Adrenal gland (tissue), 12 donors: ENCODE measurements around the gene SPR. TPM values are rescaled to one million over a fixed set of nuclear protein-coding genes. Genes with fewer than 3 reads are reported as not detected.

Source experiments
- DNase-seq, 7 donors: peaks; one replicate each; pipeline ENCODE4 v3.0.0-alpha.2; 2019 to 2020
- H3K27ac ChIP-seq, 5 donors: fragments of 200-600 bp; sonication (generic) in 4 of 5; 1 replicate in 3 of 5; 2 replicates in 2 of 5; pipeline versions ENCODE4 v1.5.1 to v1.8.0; 2016 to 2020; ENCODE audit warnings: mild to moderate bottlenecking in 1 of 5
- H3K27me3 ChIP-seq: fragments of 200-600 bp; 2 replicates; pipeline ENCODE4 v1.8.0; 2021
- H3K36me3 ChIP-seq, 2 donors: fragments of 200-600 bp; replicated peaks in 1 of 2; 1 replicate in 1 of 2; 2 replicates in 1 of 2; pipeline versions ENCODE4 v1.5.1 to v1.8.0; 2018 to 2022
- H3K4me1 ChIP-seq, 2 donors: fragments of 200-600 bp; replicated peaks in 1 of 2; 1 replicate in 1 of 2; 2 replicates in 1 of 2; pipeline versions ENCODE4 v1.5.1 to v1.8.0; 2018 to 2021
- H3K4me3 ChIP-seq, 4 donors: fragments of 200-600 bp; sonication (generic) in 3 of 4; one replicate each; pipeline ENCODE4 v1.5.1; 2016 to 2018
- H3K9me3 ChIP-seq, 3 donors: fragments of 200-600 bp; sonication (generic) in 1 of 3; replicated peaks in 1 of 3; 1 replicate in 2 of 3; 2 replicates in 1 of 3; pipeline versions ENCODE4 v1.5.1 to v1.8.0; 2016 to 2021
- POLR2A ChIP-seq, 2 donors: fragments of 450-650 bp; IDR thresholded peaks; one replicate each; pipeline ENCODE4 v1.6.1; 2017; ENCODE audit warnings: antibody characterized with exemption in 2 of 2, mild to moderate bottlenecking in 2 of 2, moderate library complexity in 1 of 2
- WGBS, 4 donors: extraction: QIAGEN DNeasy Blood & Tissue Kit in 2 of 4; methylation state at CpG; one replicate each; pipeline versions ENCODE4 v1.1.5 to v1.1.7; 2013 to 2017; 5-methylcytosine and 5-hydroxymethylcytosine counted together
- intact Hi-C, 2 donors: fragments of 100-400 bp; cut with DNase I; formaldehyde crosslinking; loops; one replicate each; pipeline versions ENCODE4 v1.14.1 to v1.15.0; 2022 to 2023
- polyA plus RNA-seq, 3 donors: library from polyadenylated mRNA; stranded (reverse); fragments of 200-250 nt in 2 of 3; fragments of 350-450 nt in 1 of 3; fragmentation: Illumina TruSeq in 1 of 3; extraction: RNeasy Lipid Tissue Mini Kit (QIAGEN cat#74804) in 1 of 3; gene quantifications; one replicate each; pipeline ENCODE4 v1.2.3, GENCODE V29; 2013 to 2014
- total RNA-seq, 9 donors: library from RNA; depleted of rRNA in 4 of 9; stranded (reverse); fragments of >200 nt in 4 of 9; fragments of 120-200 nt in 1 of 9; fragmentation: NEBNext Ultra II Directional in 1 of 9; extraction: Animal tissue kit (Norgen Biotek cat#: 25700) in 1 of 9; gene quantifications; one replicate each; pipeline versions ENCODE4 v1.1.0 to v1.2.4, GENCODE V29; 2013 to 2023
- TF ChIP-seq, protein P1 (sequence below), 6 experiments: fragments of 450-650 bp in 4 of 6; fragments of 200-600 bp in 2 of 6; sonication (generic) in 1 of 6; IDR thresholded peaks; 1 replicate in 5 of 6; 2 replicates in 1 of 6; pipeline versions ENCODE4 v1.5.1 to v1.8.0; 2016 to 2021; ENCODE audit warnings: antibody characterized with exemption in 6 of 6, mild to moderate bottlenecking in 2 of 6, moderate library complexity in 1 of 6
- donor health status: healthy with polysubstance abuse.
- donor health status: Bipolar disorder and iron deficiency.
- donor health status: DM: yes; HTN: yes; CAD: no.
- donor health status: DM: no; HTN: no; CAD: no.
- donor health status: DM: no; HTN: no; CAD: no.
- donor health status: DM: yes; HTN: yes; CAD: no.

The SPR gene
- total and polyA plus RNA-seq, 12 donors, result 33.7 to 116 (median 67.3) TPM

DNA sequence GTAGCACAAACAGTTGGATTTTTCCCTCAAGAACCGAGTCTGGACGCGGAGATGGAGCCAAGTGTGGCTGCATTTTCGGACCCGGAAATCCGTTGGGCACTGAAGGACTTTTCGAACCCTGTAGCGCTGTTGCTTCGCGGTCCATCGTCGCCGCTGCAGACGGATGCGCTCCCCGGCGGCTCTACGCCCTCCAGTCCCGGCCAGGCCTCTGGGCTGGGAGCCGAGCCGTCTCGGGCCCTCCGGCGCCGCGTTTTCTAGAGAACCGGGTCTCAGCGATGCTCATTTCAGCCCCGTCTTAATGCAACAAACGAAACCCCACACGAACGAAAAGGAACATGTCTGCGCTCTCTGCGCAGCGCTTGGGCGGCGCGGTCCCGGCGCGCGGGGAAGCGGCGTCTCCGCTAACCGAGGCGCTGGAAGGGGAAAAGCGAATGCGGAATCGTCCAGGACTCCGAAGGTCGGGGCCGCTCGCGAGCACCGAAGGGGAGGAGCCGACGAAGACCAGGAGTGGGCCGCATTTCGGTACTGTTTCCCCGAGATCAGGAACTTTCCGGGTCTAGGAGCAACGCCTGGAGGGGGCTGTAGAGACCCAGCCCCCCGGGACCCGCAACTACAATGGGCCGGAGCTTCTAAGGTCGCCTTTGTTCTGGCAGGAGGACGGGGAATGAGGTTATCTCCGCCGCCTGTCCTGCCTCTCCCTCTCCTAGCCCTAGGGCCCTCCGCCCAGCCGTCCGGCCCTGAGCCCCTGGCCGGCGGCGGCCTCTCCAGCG, 33.3 kb downstream of the SPR start:
- Histone ChIP-seq H3K36me3 (no peaks in the 10 kb centered on the region), H3K27ac (no peak overlapping the region), H3K4me3 (peak overlapping the region in 1 of 4 donors; percentile 18), H3K27me3 (peaks cover 98% of the 10 kb centered on the region), H3K9me3 (no peaks in the 10 kb centered on the region), H3K4me1 (peaks cover 27 to 59% of the 10 kb centered on the region in 2 donors)
- 4% methylated on average over 13 to 77 of the region's 77 CpGs; no CpG with 5 or more reads in 1 of the 4 donors for WGBS, 4 donors
- peak in 1 of 7 donors; percentile 19 for DNase-seq
- TF ChIP-seq, protein P1, sequence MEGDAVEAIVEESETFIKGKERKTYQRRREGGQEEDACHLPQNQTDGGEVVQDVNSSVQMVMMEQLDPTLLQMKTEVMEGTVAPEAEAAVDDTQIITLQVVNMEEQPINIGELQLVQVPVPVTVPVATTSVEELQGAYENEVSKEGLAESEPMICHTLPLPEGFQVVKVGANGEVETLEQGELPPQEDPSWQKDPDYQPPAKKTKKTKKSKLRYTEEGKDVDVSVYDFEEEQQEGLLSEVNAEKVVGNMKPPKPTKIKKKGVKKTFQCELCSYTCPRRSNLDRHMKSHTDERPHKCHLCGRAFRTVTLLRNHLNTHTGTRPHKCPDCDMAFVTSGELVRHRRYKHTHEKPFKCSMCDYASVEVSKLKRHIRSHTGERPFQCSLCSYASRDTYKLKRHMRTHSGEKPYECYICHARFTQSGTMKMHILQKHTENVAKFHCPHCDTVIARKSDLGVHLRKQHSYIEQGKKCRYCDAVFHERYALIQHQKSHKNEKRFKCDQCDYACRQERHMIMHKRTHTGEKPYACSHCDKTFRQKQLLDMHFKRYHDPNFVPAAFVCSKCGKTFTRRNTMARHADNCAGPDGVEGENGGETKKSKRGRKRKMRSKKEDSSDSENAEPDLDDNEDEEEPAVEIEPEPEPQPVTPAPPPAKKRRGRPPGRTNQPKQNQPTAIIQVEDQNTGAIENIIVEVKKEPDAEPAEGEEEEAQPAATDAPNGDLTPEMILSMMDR (IDR thresholded peaks at IDR 0.05), result no peak
- no peak for TF ChIP-seq POLR2A (IDR thresholded peaks at IDR 0.05)
- intact Hi-C loops, result no loop called here

DNA sequence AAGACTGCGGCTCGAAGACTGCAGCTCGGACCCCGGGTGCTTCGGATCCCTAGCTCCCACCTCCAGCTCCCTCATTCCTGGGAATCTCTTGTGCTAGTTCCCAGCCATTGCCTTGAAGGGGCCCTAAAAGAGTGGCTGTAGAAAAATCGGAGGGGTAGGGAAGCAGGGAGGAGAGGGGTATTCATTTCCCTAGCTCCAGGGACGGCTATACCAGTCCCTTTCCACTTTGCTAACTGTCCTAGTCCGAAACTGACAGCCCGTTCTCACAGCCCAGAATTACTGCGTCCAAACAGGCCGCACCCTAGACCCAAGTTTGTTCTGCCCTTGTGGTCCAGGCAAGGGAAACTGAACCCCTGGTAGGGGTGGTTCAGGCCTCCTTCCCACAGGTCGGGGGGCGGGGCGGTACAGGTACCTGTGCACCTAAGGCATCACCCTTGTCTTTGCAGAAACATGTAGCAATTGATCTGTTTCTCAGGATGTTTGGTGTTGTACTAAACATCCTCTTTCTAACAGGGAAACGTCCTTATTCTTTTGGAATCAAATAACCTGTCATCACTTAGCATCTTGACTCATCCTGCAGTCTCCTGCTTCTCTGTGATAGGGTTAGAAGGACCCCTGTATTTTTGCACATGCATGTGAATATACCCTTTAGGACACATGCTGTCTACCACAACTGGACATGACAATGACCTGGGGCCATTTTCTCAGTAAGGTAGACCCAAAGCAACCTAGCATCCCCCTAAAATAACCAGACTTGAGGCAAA, 34.1 kb downstream of the SPR start:
- intact Hi-C loops, result no loop called here
- Histone ChIP-seq H3K27me3 (peaks cover 98% of the 10 kb centered on the region), H3K4me1 (peaks cover 20 to 51% of the 10 kb centered on the region in 2 donors), H3K27ac (no peak overlapping the region), H3K4me3 (no peak overlapping the region), H3K9me3 (no peaks in the 10 kb centered on the region), H3K36me3 (no peaks in the 10 kb centered on the region)
- DNase-seq, result peak in 1 of 7 donors; percentile 16
- 34 to 51% (median 38%) methylated on average over 12 to 15 of the region's 15 CpGs for WGBS, 4 donors
- TF ChIP-seq, protein P1 (IDR thresholded peaks at IDR 0.05), result no peak
- TF ChIP-seq POLR2A (IDR thresholded peaks at IDR 0.05), result no peak

DNA sequence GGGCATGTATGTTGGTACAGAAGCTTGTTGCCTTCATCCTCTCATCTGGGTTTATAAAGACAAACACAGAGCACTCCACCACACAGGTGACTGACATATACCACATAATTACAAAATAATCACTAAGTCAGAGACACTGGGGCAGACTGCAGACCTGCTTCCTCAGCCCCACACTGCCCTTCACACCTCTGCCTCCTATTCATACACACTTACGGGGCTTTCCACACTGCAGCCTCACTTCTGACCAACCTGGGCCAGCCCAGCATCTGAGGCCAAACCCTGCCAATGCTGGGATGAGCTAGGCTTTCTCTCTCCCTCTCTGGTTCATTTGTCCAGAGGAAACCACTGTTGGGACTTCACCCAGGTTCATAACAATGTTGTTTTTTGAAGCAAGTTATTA, 34.6 kb downstream of the SPR start:
- H3K4me1 ChIP-seq, result peaks cover 15 to 46% of the 10 kb centered on the region in 2 donors
- peaks cover 98% of the 10 kb centered on the region for H3K27me3 ChIP-seq

More for the DNA sequence above, 34.6 kb downstream of the SPR start:
- 77 to 93% (median 88%) methylated on average over 1 of the region's 1 CpG for WGBS, 4 donors
- no peak for TF ChIP-seq POLR2A (IDR thresholded peaks at IDR 0.05)
- TF ChIP-seq, protein P1 (IDR thresholded peaks at IDR 0.05), result no peak
- intact Hi-C loops, result no loop called here
- no peak for DNase-seq
- Histone ChIP-seq H3K9me3 (no peaks in the 10 kb centered on the region), H3K27ac (no peak overlapping the region), H3K4me3 (no peak overlapping the region), H3K36me3 (no peaks in the 10 kb centered on the region)
